HepG2 (cell line): Measurements from ENCODE around the gene KCND2. TPM values are rescaled to one million over a fixed set of nuclear protein-coding genes. Genes with fewer than 3 reads are reported as not detected.

Experiments used
- ATAC-seq: fragments of 200-7000 bp; cut with Tn5 transposase; 3 replicates; pipeline ENCODE4 v1.9.1; 2020; ENCODE audit warnings: mild to moderate bottlenecking, moderate library complexity
- BruUV-seq: library from RNA; stranded (reverse); fragments of 400-500 nt; replicated peaks from 2 replicates; lab custom pipeline; 2021; lab: Mats Ljungman, UMichigan
- CTCF ChIA-PET: fragments of 300-600 bp; formaldehyde crosslinking; extraction: SDS; loops from one replicate; lab custom pipeline; 2021; ENCODE audit warnings: low total read pairs, inconsistent platforms, low intra/inter-chr PET ratio; lab: Yijun Ruan, JAX
- POLR2A ChIA-PET: fragments of 350-600 bp; sonication (Branson Sonifier 250); formaldehyde crosslinking; loops from one replicate; lab custom pipeline; 2020; ENCODE audit warnings: antibody characterized with exemption, inconsistent platforms; lab: Yijun Ruan, JAX
- DNase-seq: peaks from one replicate; pipeline ENCODE4 v3.0.0-alpha.2; 2015; ENCODE audit warnings: low spot score
- FAIRE-seq: peaks from 3 replicates; lab custom pipeline; 2011; peaks lifted over from hg19 to GRCh38; lab: Jason Lieb, UNC
- H2AFZ ChIP-seq: one replicate; pipeline ENCODE4 v1.6.1; 2011; ENCODE audit warnings: low read length, inconsistent platforms
- H3K27ac ChIP-seq: fragments of 300-600 bp; 3 replicates; pipeline ENCODE4 v1.8.0; 2011; ENCODE audit warnings: mixed run types, mild to moderate bottlenecking, mixed read lengths, low read length, inconsistent platforms; ENCODE audit not compliant: insufficient read depth; ENCODE audit errors: extremely low read length
- H3K27me3 ChIP-seq, 2 experiments: fragments of 200-600 bp in 1 of 2; 2 replicates in 1 of 2; 3 replicates in 1 of 2; pipeline versions ENCODE4 v1.6.0 to v1.8.0; 2011; ENCODE audit warnings: low read length in 2 of 2, mild to moderate bottlenecking in 2 of 2, moderate library complexity in 2 of 2, inconsistent platforms in 1 of 2; ENCODE audit not compliant: insufficient read depth in 2 of 2, control insufficient read depth in 1 of 2
- H3K36me3 ChIP-seq, 2 experiments: fragments of 200-600 bp in 1 of 2; replicated peaks in 1 of 2; 2 replicates in 1 of 2; 3 replicates in 1 of 2; pipeline versions ENCODE4 v1.5.1 to v1.8.0; 2011; ENCODE audit warnings: low read length in 2 of 2, inconsistent platforms in 1 of 2; ENCODE audit not compliant: insufficient read depth in 2 of 2, control insufficient read depth in 1 of 2
- H3K4me1 ChIP-seq: 2 replicates; pipeline ENCODE4 v1.5.1; 2012; ENCODE audit warnings: low read length, inconsistent platforms; ENCODE audit not compliant: insufficient read depth
- H3K4me2 ChIP-seq: 2 replicates; pipeline ENCODE4 v1.6.0; 2011; ENCODE audit warnings: low read depth, low read length, inconsistent platforms
- H3K4me3 ChIP-seq, 3 experiments: fragments of 200-600 bp in 1 of 3; sonication (generic), shearing (Covaris generic) in 1 of 3; replicated peaks in 1 of 3; 2 replicates each; pipeline ENCODE4 v1.5.1; 2011 to 2016; ENCODE audit warnings: low read length in 3 of 3, inconsistent platforms in 2 of 3, low read depth in 2 of 3, mild to moderate bottlenecking in 2 of 3, control low read depth in 1 of 3, mixed read lengths in 1 of 3; ENCODE audit not compliant: insufficient read depth in 1 of 3
- H3K79me2 ChIP-seq: one replicate; pipeline ENCODE4 v1.6.1; 2011; ENCODE audit warnings: low read length, inconsistent platforms; ENCODE audit not compliant: insufficient read depth
- H3K9ac ChIP-seq: 2 replicates; pipeline ENCODE4 v1.6.0; 2011; ENCODE audit warnings: mild to moderate bottlenecking, low read depth, low read length, inconsistent platforms; ENCODE audit not compliant: insufficient read depth
- H3K9me3 ChIP-seq: 2 replicates; pipeline ENCODE4 v1.5.1; 2012; ENCODE audit warnings: mild to moderate bottlenecking, low read length
- H4K20me1 ChIP-seq: 2 replicates; pipeline ENCODE4 v1.6.0; 2011; ENCODE audit warnings: inconsistent platforms, mild to moderate bottlenecking, low read length, moderate library complexity; ENCODE audit not compliant: insufficient read depth
- ATM ChIP-seq: fragments of 450-650 bp; IDR thresholded peaks from 2 replicates; pipeline ENCODE4 v1.7.1; 2017; ENCODE audit warnings: mild to moderate bottlenecking, borderline replicate concordance
- SIN3B ChIP-seq: fragments of 150-350 bp; IDR thresholded peaks from 2 replicates; pipeline ENCODE4 v1.6.1; 2014; ENCODE audit warnings: low read length
- SP1 ChIP-seq, 2 experiments: fragments of 450-650 bp in 1 of 2; sonication (generic) in 1 of 2; formaldehyde crosslinking in 1 of 2; IDR thresholded peaks; 2 replicates each; pipeline versions ENCODE4 v1.4.0 to v1.6.1; 2016 to 2020; ENCODE audit warnings: missing genetic modification reagents in 1 of 2
- TARDBP ChIP-seq: sonication (generic); formaldehyde crosslinking; IDR thresholded peaks from 2 replicates; pipeline ENCODE4 v1.8.0; 2022; ENCODE audit warnings: mild to moderate bottlenecking, missing genetic modification reagents
- ZNF12 ChIP-seq: sonication (generic); formaldehyde crosslinking; IDR thresholded peaks from 2 replicates; pipeline ENCODE4 v1.5.0; 2020; ENCODE audit warnings: missing genetic modification reagents
- ZNF296 ChIP-seq: sonication (generic); formaldehyde crosslinking; conservative IDR thresholded peaks from 2 replicates; pipeline ENCODE4 v1.5.0; 2020; ENCODE audit warnings: mild to moderate bottlenecking, missing genetic modification reagents
- ZNF678 ChIP-seq: sonication (generic); formaldehyde crosslinking; IDR thresholded peaks from 2 replicates; pipeline ENCODE4 v1.4.0; 2020; ENCODE audit warnings: mild to moderate bottlenecking, missing genetic modification reagents
- WGBS: methylation state at CpG from one replicate; pipeline ENCODE4 v1.1.6; 2017; ENCODE audit warnings: low lambda C conversion rate; 5-methylcytosine and 5-hydroxymethylcytosine counted together
- in situ Hi-C: cut with HindIII; loops from 2 replicates; pipeline ENCODE4 v1.10.0; 2017; ENCODE audit warnings: low pct_unique_long_range_greater_than_20kb; ENCODE audit not compliant: extremely low pct_ligation_motif_present
- intact Hi-C: fragments of 100-400 bp; cut with micrococcal nuclease; formaldehyde crosslinking; loops from one replicate; pipeline ENCODE4 v1.10.0; 2022; ENCODE audit not compliant: unreplicated experiment
- polyA plus RNA-seq, 8 experiments: library from polyadenylated mRNA; depleted of rRNA in 3 of 8; stranded (reverse) in 7 of 8; unstranded in 1 of 8; fragments of >200 nt; fragmentation: Illumina TruSeq in 4 of 8; extraction: Trizol in 4 of 8; gene quantifications; 2 replicates each; pipeline versions ENCODE4 v1.2.1 to v1.2.3, GENCODE V29; 2011 to 2016; ENCODE audit warnings: low read depth in 4 of 8, missing spikeins in 1 of 8, mixed read lengths in 1 of 8; ENCODE audit not compliant: insufficient read depth in 1 of 8
- total RNA-seq, 5 experiments: library from RNA; depleted of rRNA; stranded (reverse); fragments of >200 nt; fragmentation: Illumina TruSeq; extraction: Trizol; gene quantifications; 2 replicates each; pipeline ENCODE4 v1.2.3, GENCODE V29; 2016; ENCODE audit warnings: low read depth in 1 of 5
- TF ChIP-seq, protein P1 (sequence below): sonication (generic); formaldehyde crosslinking; IDR thresholded peaks from 2 replicates; pipeline ENCODE4 v1.8.0; 2022; ENCODE audit warnings: mild to moderate bottlenecking, missing genetic modification reagents, borderline replicate concordance
- TF ChIP-seq, protein P2 (sequence below): sonication (generic); formaldehyde crosslinking; IDR thresholded peaks from 2 replicates; pipeline ENCODE4 v1.4.0; 2020; ENCODE audit warnings: missing genetic modification reagents, borderline replicate concordance
- TF ChIP-seq, protein P3 (sequence below): sonication (generic); formaldehyde crosslinking; IDR thresholded peaks from 2 replicates; pipeline ENCODE4 v1.4.0; 2020; ENCODE audit warnings: missing genetic modification reagents

The KCND2 gene
- total and polyA plus RNA-seq, 2 of the 13 experiments (the other 11 are each of a cell fraction or from before 2014, with no cell fraction given) = not detected

- TF ChIP-seq, protein P1, sequence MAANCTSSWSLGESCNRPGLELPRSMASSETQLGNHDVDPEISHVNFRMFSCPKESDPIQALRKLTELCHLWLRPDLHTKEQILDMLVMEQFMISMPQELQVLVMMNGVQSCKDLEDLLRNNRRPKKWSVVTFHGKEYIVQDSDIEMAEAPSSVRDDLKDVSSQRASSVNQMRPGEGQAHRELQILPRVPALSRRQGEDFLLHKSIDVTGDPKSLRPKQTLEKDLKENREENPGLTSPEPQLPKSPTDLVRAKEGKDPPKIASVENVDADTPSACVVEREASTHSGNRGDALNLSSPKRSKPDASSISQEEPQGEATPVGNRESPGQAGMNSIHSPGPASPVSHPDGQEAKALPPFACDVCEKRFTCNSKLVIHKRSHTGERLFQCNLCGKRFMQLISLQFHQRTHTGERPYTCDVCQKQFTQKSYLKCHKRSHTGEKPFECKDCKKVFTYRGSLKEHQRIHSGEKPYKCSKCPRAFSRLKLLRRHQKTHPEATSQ (CRISPR knock-in tag) = no peak
These were observed 519.3 kb downstream of the KCND2 start (continued) for GRCh38 chr7:120792091-120792860.

DNA sequence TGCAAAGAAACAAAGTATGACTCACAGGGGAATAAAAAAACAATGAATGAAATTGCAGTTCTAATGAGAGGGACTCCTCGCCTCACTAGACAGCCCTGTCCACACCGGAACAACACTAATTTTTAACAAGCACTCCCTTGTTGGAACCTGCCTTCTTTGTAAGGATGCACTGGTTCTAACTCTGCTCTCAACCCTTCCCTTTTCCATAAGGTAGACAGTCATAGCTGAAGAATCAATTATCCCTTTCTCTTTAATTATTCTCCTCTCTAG lies 519.8 kb downstream of the KCND2 start:
- ATAC-seq = no peak

More for the DNA sequence above, 519.8 kb downstream of the KCND2 start:
- BruUV-seq = no TSS peak
- no peak overlapping the region for H3K4me3 ChIP-seq
- TF ChIP-seq, protein P2, sequence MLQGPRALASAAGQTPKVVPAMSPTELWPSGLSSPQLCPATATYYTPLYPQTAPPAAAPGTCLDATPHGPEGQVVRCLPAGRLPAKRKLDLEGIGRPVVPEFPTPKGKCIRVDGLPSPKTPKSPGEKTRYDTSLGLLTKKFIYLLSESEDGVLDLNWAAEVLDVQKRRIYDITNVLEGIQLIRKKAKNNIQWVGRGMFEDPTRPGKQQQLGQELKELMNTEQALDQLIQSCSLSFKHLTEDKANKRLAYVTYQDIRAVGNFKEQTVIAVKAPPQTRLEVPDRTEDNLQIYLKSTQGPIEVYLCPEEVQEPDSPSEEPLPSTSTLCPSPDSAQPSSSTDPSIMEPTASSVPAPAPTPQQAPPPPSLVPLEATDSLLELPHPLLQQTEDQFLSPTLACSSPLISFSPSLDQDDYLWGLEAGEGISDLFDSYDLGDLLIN (CRISPR knock-in tag) = no peak
- TF ChIP-seq ATM (no peak), SIN3B (no peak), SP1 (IDR thresholded peaks at IDR 0.05) (no peak), SP1 (CRISPR knock-in tag; IDR thresholded peaks at IDR 0.05) (no peak), ZNF296 (CRISPR knock-in tag) (no peak), ZNF12 (CRISPR knock-in tag) (no peak), ZNF678 (CRISPR knock-in tag) (no peak), TARDBP (no peak)
- TF ChIP-seq, protein P3, sequence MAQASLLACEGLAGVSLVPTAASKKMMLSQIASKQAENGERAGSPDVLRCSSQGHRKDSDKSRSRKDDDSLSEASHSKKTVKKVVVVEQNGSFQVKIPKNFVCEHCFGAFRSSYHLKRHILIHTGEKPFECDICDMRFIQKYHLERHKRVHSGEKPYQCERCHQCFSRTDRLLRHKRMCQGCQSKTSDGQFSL (CRISPR knock-in tag) = no peak
- TF ChIP-seq, all 625 proteins: peak for 0
- Histone ChIP-seq H3K9me3 (no peaks in the 10 kb centered on the region), H3K27ac (no peak overlapping the region), H4K20me1 (no peaks in the 10 kb centered on the region), H3K9ac (no peak overlapping the region), H3K4me2 (no peak overlapping the region), H3K27me3 (no peaks in the 10 kb centered on the region), H2AFZ (no peak overlapping the region), H3K4me1 (no peaks in the 10 kb centered on the region), H3K36me3 (no peaks in the 10 kb centered on the region), H3K79me2 (no peaks in the 10 kb centered on the region)
- CTCF ChIA-PET = no interaction called here
- intact Hi-C loops = loop anchor here (1.0 to 5.0 kb wide), 4 partner anchors 65 to 316 kb away; partner anchors contain the start of gene TSPAN12
- DNase-seq (no peak), FAIRE-seq (no peak)
- POLR2A ChIA-PET = no interaction called here
- WGBS = 90% methylated on average over 2 of the region's 2 CpGs
- in situ Hi-C loops = no loop called here
